Stomach (tissue), 9 donors: Measurements from ENCODE around the gene CHN2. TPM values are rescaled to one million over a fixed set of nuclear protein-coding genes. Genes with fewer than 3 reads are reported as not detected.

Experiments
- DNase-seq, 2 donors: peaks; one replicate each; pipeline versions ENCODE4 v3.0.0 to v3.0.0-alpha.2; 2013 to 2019
- H3K27ac ChIP-seq, 5 donors: fragments of 200-600 bp in 4 of 5; sonication (generic) in 4 of 5; one replicate each; pipeline ENCODE4 v1.5.1; 2013 to 2019; ENCODE audit warnings: mild to moderate bottlenecking in 1 of 5, moderate library complexity in 1 of 5
- H3K27me3 ChIP-seq, 3 donors: fragments of 200-600 bp; sonication (generic); one replicate each; pipeline ENCODE4 v1.5.1; 2017 to 2019; ENCODE audit warnings: mixed run types in 1 of 3
- H3K36me3 ChIP-seq, 4 donors: fragments of 200-600 bp; sonication (generic); 1 replicate in 3 of 4; 2 replicates in 1 of 4; pipeline ENCODE4 v1.5.1; 2016 to 2019
- H3K4me1 ChIP-seq, 4 donors: fragments of 200-600 bp; sonication (generic); one replicate each; pipeline ENCODE4 v1.5.1; 2016 to 2019
- H3K4me3 ChIP-seq, 4 donors: fragments of 200-600 bp; sonication (generic) in 3 of 4; one replicate each; pipeline ENCODE4 v1.5.1; 2016 to 2019; ENCODE audit warnings: mild to moderate bottlenecking in 1 of 4
- H3K9me3 ChIP-seq, 4 donors: fragments of 200-600 bp; sonication (generic); one replicate each; pipeline ENCODE4 v1.5.1; 2016 to 2019
- CTCF ChIP-seq, 7 experiments: fragments of 450-650 bp in 4 of 7; fragments of 200-600 bp in 3 of 7; sonication (generic) in 3 of 7; IDR thresholded peaks; one replicate each; pipeline ENCODE4 v1.5.1; 2016 to 2019; ENCODE audit warnings: antibody characterized with exemption in 7 of 7, control low read depth in 2 of 7, mild to moderate bottlenecking in 1 of 7
- EP300 ChIP-seq: sonication (generic); formaldehyde crosslinking; IDR thresholded peaks from one replicate; pipeline ENCODE4 v1.6.1; 2017; ENCODE audit warnings: antibody characterized with exemption
- POLR2A ChIP-seq, 4 donors: fragments of 450-650 bp; IDR thresholded peaks; one replicate each; pipeline ENCODE4 v1.6.1; 2016; ENCODE audit warnings: antibody characterized with exemption in 4 of 4, control low read depth in 2 of 4, mild to moderate bottlenecking in 1 of 4, moderate library complexity in 1 of 4
- POLR2AphosphoS5 ChIP-seq, 3 donors: sonication (generic); formaldehyde crosslinking; IDR thresholded peaks; one replicate each; pipeline ENCODE4 v1.6.1; 2016; ENCODE audit warnings: antibody characterized with exemption in 3 of 3
- WGBS, 5 donors: extraction: QIAGEN DNeasy Blood & Tissue Kit in 3 of 5; methylation state at CpG; one replicate each; pipeline versions ENCODE4 v1.1.5 to v1.1.7; 2013 to 2018; 5-methylcytosine and 5-hydroxymethylcytosine counted together
- intact Hi-C: fragments of 100-400 bp; cut with DNase I; formaldehyde crosslinking; loops from one replicate; pipeline ENCODE4 v1.15.1; 2023; ENCODE audit warnings: low total_unique reads
- polyA plus RNA-seq, 3 donors: library from polyadenylated mRNA; stranded (reverse); fragments of 200-250 nt; gene quantifications; one replicate each; pipeline ENCODE4 v1.2.3, GENCODE V29; 2013
- total RNA-seq, 5 donors: library from RNA; depleted of rRNA; stranded (reverse); fragments of >200 nt; gene quantifications; one replicate each; pipeline versions ENCODE4 v1.1.0 to v1.2.3, GENCODE V29; 2014 to 2016
- donor health status: healthy with polysubstance abuse.
- donor health status: Bipolar disorder and iron deficiency.
- donor health status: healthy.

The CHN2 gene
- total and polyA plus RNA-seq, 8 donors: 2.4 to 47.8 (median 13.8) TPM

DNA sequence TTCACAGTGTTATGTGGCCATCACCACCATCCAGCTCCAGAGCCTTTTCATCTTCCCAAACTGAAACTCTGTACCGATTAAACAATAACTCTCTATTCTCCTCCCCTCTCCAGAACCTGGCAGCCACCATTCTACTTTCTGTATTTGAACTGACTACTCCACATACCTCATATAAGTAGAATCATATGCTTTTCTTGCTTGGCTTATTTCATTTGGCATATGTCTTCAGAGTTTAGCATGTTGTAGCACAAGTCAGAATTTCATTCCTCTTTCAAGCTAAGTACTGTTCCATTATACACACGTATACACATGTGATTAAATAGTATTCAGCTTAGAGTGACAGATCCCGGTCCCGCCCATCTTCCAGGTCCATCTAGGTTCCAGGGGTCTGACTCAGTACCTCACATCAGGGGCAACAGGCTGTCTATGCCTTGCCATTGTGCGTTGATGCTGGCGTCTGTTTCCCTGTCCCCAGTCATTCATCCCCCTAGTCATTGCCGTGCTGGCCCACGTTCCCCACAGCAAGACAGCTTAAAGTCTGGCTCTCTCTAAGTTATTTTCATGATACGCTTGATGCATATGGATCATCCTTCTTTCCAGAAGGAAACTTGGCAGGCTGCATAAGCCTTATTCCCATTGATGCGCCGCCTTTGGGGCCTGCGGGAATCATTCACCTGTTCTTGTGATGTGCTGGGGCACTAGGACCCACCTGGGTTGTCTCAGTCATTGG is 108.3 kb downstream of the CHN2 start:
- WGBS, 5 donors: 95 to 96% (median 96%) methylated on average over 12 of the region's 12 CpGs
- DNase-seq: no peak
- no peaks in the 10 kb centered on the region for H3K36me3 ChIP-seq
- peaks cover 0 to 6% (median 0%) of the 10 kb centered on the region in 4 donors for H3K4me1 ChIP-seq
- no peaks in the 10 kb centered on the region for H3K27me3 ChIP-seq
- TF ChIP-seq POLR2A (IDR thresholded peaks at IDR 0.05) (no peak), POLR2AphosphoS5 (IDR thresholded peaks at IDR 0.05) (no peak), CTCF (IDR thresholded peaks at IDR 0.05) (no peak)
- H3K4me3 ChIP-seq: no peak overlapping the region
- intact Hi-C loops: no loop called here
- no peak overlapping the region for H3K27ac ChIP-seq
- H3K9me3 ChIP-seq: no peaks in the 10 kb centered on the region

DNA sequence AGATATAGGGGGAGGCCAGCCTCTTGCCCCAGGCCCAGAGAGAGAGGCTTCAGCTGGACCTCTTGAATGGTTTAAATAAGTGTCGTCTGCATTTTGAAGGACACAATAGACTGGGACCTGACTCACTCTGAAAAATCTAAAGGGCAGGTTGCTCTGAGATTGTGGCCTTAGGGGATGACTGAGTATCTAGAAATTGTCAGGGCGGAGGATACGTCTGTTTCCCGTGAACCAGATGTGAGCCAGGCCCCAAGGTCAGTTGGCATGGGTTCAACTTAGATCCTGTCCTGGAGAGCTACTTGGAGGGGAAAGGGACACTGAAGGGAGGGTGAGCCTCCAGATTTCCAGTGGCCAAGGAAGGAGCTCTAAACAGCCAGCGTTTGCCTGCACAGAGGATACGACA is 110.2 kb downstream of the CHN2 start:
- 68 to 82% (median 80%) methylated on average over 6 of the region's 6 CpGs for WGBS, 5 donors
- DNase-seq: peak in 1 of 2 donors; percentile 53
- Histone ChIP-seq H3K27me3 (no peaks in the 10 kb centered on the region), H3K4me3 (no peak overlapping the region), H3K36me3 (no peaks in the 10 kb centered on the region), H3K9me3 (no peaks in the 10 kb centered on the region), H3K27ac (no peak overlapping the region), H3K4me1 (peaks cover 0 to 6% (median 0%) of the 10 kb centered on the region in 4 donors)
- no peak for TF ChIP-seq EP300
- TF ChIP-seq POLR2AphosphoS5 (IDR thresholded peaks at IDR 0.05): no peak
- no peak for TF ChIP-seq CTCF (IDR thresholded peaks at IDR 0.05)
- no peak for TF ChIP-seq POLR2A (IDR thresholded peaks at IDR 0.05)
- intact Hi-C loops: no loop called here

GRCh38 chr7:29306319-29306991 is 111.9 kb downstream of the CHN2 start:
- H3K9me3 ChIP-seq: peaks cover 0 to 6% (median 0%) of the 10 kb centered on the region in 4 donors
- 67 to 85% (median 83%) methylated on average over 5 of the region's 5 CpGs for WGBS, 5 donors
- H3K4me3 ChIP-seq: no peak overlapping the region
- H3K27ac ChIP-seq: no peak overlapping the region
- intact Hi-C loops: no loop called here
- H3K4me1 ChIP-seq: no peaks in the 10 kb centered on the region
- no peaks in the 10 kb centered on the region for H3K27me3 ChIP-seq
- DNase-seq: no peak
- TF ChIP-seq POLR2A (IDR thresholded peaks at IDR 0.05) (no peak), POLR2AphosphoS5 (IDR thresholded peaks at IDR 0.05) (no peak), EP300 (no peak), CTCF (IDR thresholded peaks at IDR 0.05) (no peak)
- no peaks in the 10 kb centered on the region for H3K36me3 ChIP-seq

DNA sequence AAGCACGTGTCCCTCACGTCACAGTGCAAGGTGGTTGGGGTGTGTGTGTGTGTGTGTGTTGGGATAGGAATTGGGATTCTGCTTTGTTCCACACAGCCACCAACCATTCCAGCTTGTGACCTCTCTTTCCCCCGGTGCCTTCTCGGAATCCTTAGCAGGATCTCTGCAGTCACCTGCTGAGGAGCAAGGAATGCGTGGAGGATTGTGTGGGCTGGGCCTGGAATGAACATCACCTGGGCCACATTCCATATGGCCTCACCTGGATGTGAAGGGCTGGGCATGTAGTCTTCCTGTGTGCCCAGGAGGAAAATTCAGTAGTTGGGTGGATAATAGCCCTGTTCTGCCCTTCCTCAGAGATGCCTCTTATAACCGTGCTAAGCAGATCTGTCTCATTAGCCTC is 113.8 kb downstream of the CHN2 start:
- intact Hi-C loops: no loop called here
- Histone ChIP-seq H3K27ac (no peak overlapping the region), H3K36me3 (no peaks in the 10 kb centered on the region), H3K9me3 (peaks cover 0 to 6% (median 0%) of the 10 kb centered on the region in 4 donors), H3K27me3 (no peaks in the 10 kb centered on the region), H3K4me1 (no peaks in the 10 kb centered on the region), H3K4me3 (no peak overlapping the region)
- 82 to 96% (median 93%) methylated on average over 6 of the region's 6 CpGs for WGBS, 5 donors
- TF ChIP-seq POLR2A (IDR thresholded peaks at IDR 0.05) (no peak), POLR2AphosphoS5 (IDR thresholded peaks at IDR 0.05) (no peak), EP300 (no peak), CTCF (IDR thresholded peaks at IDR 0.05) (no peak)
- DNase-seq: no peak
